Neural crest cell (in vitro differentiated cells): Measurements from ENCODE around the gene TDRD7. TPM values are rescaled to one million over a fixed set of nuclear protein-coding genes. Genes with fewer than 3 reads are reported as not detected.

ENCODE experiments used
- DNase-seq: peaks from one replicate; pipeline ENCODE4 v3.0.0; 2021; ENCODE audit warnings: low read depth, mixed read lengths, low spot score
- H3K27ac Mint-ChIP-seq: one replicate; pipeline ENCODE4 v1.8.0; 2021; ENCODE audit warnings: mild to moderate bottlenecking, mixed read lengths; ENCODE audit not compliant: unreplicated experiment
- H3K27me3 Mint-ChIP-seq: 2 replicates; pipeline ENCODE4 v1.8.0; 2021; ENCODE audit warnings: low read depth, mild to moderate bottlenecking, mixed read lengths
- H3K36me3 Mint-ChIP-seq: 2 replicates; pipeline ENCODE4 v1.8.0; 2021; ENCODE audit warnings: low read depth, mild to moderate bottlenecking, mixed read lengths
- H3K4me1 Mint-ChIP-seq: 2 replicates; pipeline ENCODE4 v1.8.0; 2021; ENCODE audit warnings: mixed read lengths
- H3K4me3 Mint-ChIP-seq: one replicate; pipeline ENCODE4 v1.8.0; 2021; ENCODE audit warnings: mild to moderate bottlenecking, mixed read lengths
- H3K9me3 Mint-ChIP-seq: 2 replicates; pipeline ENCODE4 v1.8.0; 2021; ENCODE audit warnings: mixed read lengths
- long read RNA-seq: library from polyadenylated mRNA; unstranded; transcript quantifications from one replicate; pipeline ENCODE4 v2.0.0, GENCODE V29; 2020
- total RNA-seq: library from RNA; stranded (reverse); gene quantifications from 2 replicates; pipeline ENCODE4 v1.2.1, GENCODE V29; 2021
- TF ChIP-seq, protein P1 (sequence below): fragments of 200-600 bp; sonication (generic); conservative IDR thresholded peaks from 2 replicates; pipeline ENCODE4 v1.5.0; 2021; ENCODE audit warnings: antibody characterized with exemption, mild to moderate bottlenecking

The TDRD7 gene, protein sequence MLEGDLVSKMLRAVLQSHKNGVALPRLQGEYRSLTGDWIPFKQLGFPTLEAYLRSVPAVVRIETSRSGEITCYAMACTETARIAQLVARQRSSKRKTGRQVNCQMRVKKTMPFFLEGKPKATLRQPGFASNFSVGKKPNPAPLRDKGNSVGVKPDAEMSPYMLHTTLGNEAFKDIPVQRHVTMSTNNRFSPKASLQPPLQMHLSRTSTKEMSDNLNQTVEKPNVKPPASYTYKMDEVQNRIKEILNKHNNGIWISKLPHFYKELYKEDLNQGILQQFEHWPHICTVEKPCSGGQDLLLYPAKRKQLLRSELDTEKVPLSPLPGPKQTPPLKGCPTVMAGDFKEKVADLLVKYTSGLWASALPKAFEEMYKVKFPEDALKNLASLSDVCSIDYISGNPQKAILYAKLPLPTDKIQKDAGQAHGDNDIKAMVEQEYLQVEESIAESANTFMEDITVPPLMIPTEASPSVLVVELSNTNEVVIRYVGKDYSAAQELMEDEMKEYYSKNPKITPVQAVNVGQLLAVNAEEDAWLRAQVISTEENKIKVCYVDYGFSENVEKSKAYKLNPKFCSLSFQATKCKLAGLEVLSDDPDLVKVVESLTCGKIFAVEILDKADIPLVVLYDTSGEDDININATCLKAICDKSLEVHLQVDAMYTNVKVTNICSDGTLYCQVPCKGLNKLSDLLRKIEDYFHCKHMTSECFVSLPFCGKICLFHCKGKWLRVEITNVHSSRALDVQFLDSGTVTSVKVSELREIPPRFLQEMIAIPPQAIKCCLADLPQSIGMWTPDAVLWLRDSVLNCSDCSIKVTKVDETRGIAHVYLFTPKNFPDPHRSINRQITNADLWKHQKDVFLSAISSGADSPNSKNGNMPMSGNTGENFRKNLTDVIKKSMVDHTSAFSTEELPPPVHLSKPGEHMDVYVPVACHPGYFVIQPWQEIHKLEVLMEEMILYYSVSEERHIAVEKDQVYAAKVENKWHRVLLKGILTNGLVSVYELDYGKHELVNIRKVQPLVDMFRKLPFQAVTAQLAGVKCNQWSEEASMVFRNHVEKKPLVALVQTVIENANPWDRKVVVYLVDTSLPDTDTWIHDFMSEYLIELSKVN
- total RNA-seq: 1.5 and 1.6 TPM in 2 replicates
- long read RNA-seq, partial matches to known transcripts: 0 of 1 reads
- long read RNA-seq, other reads (novel, unspliced or antisense): 0 of 1 reads

DNA sequence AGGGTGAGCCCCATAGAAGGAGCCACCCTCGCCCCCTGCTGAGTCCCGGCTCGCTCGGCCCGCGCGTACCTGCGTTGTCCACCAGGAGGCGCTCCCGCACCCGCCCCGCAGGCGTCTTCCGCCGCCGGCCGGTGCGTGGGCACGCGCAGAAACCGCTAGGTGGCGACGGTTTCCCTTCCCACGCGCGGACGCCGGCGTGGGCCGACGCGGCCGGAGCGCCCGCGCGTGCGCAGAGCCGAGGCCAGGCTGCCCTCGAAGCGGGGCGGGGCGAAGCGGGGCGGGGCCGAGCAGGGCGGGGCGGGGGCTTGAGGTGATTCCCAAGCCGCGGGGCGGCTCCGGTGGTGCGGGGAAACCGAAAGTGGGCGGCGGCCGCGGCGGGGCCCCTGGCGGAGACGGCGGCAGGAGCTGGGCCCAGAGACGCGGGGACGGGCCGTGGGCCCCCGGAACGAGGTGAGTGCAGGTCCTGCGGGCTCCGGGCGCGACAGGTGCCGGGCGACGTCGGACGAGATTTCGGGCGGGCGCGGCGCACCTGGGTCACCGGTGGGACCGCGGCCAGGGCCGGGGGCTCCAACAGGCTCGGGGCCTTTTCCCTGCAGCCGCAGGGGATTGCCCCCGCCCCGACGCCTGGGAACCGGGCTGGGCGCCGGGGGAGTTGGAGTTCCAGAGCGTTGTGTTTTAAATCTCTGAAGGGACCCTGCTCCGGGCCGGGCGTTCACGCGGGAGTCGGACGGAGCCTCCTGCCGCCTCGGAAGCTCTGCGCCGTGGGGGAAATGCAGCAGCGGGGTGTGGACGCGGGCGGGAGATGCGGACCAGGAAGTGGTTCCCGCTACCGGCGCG lies at the start of gene TDRD7:
TDRD7 (plus strand) TSS at position 308 of the 837 bp plus-strand sequence. CDS start 16,370 bp downstream, outside the sequence.
- H3K4me3 Mint-ChIP-seq: peak within 1 kb of the TSS; percentile 85
- no peak within 1 kb of the TSS for H3K27ac Mint-ChIP-seq
- H3K4me1 Mint-ChIP-seq: peaks cover 11% of the 10 kb centered on the region
- H3K36me3 Mint-ChIP-seq: no peaks in the 10 kb centered on the region
- peaks cover 78% of the 10 kb centered on the region for H3K27me3 Mint-ChIP-seq
- no peaks in the 10 kb centered on the region for H3K9me3 Mint-ChIP-seq
- peak; percentile 79 for DNase-seq
- TF ChIP-seq, protein P1, sequence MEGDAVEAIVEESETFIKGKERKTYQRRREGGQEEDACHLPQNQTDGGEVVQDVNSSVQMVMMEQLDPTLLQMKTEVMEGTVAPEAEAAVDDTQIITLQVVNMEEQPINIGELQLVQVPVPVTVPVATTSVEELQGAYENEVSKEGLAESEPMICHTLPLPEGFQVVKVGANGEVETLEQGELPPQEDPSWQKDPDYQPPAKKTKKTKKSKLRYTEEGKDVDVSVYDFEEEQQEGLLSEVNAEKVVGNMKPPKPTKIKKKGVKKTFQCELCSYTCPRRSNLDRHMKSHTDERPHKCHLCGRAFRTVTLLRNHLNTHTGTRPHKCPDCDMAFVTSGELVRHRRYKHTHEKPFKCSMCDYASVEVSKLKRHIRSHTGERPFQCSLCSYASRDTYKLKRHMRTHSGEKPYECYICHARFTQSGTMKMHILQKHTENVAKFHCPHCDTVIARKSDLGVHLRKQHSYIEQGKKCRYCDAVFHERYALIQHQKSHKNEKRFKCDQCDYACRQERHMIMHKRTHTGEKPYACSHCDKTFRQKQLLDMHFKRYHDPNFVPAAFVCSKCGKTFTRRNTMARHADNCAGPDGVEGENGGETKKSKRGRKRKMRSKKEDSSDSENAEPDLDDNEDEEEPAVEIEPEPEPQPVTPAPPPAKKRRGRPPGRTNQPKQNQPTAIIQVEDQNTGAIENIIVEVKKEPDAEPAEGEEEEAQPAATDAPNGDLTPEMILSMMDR: peak; percentile 100

DNA sequence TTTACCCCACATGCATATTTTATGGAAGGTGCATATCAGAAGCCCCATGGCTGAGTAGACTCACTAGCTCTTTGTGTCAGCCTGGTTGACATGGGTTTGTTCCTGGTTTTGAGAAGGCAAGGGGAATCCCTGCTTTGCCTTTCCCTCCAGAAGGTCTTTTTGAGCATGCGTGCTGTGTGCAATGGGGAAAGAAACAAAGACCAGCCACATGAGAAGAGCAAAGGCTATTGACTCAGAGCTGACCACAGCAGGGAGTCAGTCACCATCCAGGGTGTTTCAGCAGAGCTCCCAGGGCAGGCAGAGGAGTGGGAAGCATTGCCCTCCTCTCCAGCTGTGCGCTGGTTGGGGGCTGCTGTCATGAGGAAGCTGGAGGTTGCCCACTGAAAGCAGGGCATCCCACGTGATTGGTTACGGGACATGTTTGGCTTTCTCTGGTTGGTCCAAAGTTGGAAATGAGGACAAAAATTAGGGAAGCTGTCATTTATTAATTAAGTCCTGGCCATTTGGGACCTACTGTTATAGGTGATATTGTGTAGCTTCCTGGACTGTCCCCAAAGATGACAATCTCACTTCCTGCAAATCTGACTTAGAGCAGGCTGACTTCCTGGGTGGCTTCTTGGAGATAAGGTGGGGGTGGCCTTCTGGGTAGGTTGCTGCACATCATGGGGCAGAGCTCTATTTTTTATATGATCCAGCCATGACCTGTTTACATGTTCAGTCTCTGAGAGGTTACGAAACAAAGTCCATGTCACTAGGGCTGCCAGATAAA lies 48.9 kb upstream of the TDRD7 start:
- Mint-ChIP-seq H3K4me3 (no peak overlapping the region), H3K9me3 (no peaks in the 10 kb centered on the region), H3K27ac (no peak overlapping the region), H3K36me3 (peaks cover 12% of the 10 kb centered on the region), H3K27me3 (no peaks in the 10 kb centered on the region), H3K4me1 (no peaks in the 10 kb centered on the region)
- TF ChIP-seq, protein P1: no peak
- no peak for DNase-seq

DNA sequence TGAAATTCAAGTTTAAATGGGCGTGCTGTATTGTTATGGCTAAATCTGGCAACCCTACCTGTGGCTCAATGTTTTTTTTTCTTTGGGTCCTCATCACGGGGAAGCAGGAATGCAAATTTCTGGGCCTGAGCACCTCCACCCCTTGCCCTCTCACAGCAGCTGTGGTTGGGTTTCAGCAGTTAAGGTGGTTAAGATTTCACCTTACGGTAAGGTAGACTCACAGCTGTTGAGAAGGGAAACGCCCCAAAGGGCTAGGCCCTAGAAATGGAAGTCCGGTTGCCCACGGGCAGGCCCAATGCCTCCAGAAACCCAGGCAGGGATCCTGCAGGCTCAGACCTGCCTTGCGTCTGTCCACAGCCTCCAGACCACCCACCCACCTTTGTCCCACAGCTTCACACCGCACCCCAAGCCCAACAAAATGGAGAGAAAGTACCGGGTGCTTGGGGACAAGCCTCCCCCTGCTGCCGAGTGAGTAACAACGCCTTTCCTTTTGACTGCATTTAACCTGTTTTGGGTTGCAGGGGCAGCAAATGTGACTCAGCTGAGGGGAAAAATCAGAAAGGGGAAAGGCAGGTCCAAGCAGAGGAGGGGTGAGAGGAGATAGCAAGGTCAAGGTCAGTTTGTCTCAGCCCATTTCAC lies 48.1 kb upstream of the TDRD7 start:
- Mint-ChIP-seq H3K27ac (no peak overlapping the region), H3K9me3 (no peaks in the 10 kb centered on the region)
- no peak for DNase-seq

DNA sequence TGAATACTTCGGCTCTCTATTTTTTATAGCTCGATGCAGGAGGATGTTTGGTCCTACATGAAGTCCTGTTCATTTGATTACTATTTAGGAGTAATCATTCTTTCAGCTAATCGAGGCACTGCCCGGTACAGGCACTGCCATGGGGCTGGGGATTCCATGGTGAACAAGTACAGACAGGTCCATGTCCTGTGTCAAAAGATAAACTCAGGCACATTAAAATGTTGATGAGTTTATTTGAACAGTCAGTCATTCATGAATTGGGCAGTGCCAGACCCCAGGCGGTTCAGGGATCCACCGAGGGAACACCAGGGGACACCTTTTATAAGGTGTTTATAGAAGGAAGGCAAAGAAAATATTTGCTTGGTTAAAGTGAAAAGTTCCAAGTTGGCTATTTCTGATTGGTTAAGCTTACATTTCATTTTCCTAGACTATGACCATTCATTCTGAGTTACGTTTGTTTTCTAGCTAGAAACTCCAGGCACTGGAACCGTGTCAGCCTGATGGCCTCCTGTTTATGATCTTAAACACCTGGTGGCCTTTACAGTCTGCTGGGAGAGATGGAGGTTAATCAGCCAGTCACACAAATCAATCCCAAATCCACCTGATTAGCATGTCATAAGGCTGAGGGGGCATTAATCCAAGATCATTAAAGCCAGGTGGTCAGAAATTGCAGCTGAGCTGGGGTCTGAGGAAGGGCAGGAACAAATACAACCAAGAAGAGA lies 47.0 kb upstream of the TDRD7 start:
- H3K36me3 Mint-ChIP-seq: peaks cover 24% of the 10 kb centered on the region
- DNase-seq: no peak
- peaks cover 4% of the 10 kb centered on the region for H3K9me3 Mint-ChIP-seq
- H3K27me3 Mint-ChIP-seq: no peaks in the 10 kb centered on the region
- peak overlapping the region; percentile 89 for H3K27ac Mint-ChIP-seq
- H3K4me1 Mint-ChIP-seq: no peaks in the 10 kb centered on the region
- H3K4me3 Mint-ChIP-seq: no peak overlapping the region
- TF ChIP-seq, protein P1: no peak

More for the DNA sequence above, 48.1 kb upstream of the TDRD7 start:
- Mint-ChIP-seq H3K27me3 (no peaks in the 10 kb centered on the region), H3K36me3 (peaks cover 15% of the 10 kb centered on the region), H3K4me3 (no peak overlapping the region), H3K4me1 (no peaks in the 10 kb centered on the region)
- TF ChIP-seq, protein P1: no peak
